CD4-positive, alpha-beta T cell treated with Interferon alpha-2 for 1 hour (primary cell): ENCODE measurements around the gene PLXDC1.
"Not testable (repeated sequence)": the region's sequence is repeated elsewhere in the genome, so short reads cannot be mapped to it uniquely, and the experiment has no call there.

Source experiments
- DNase-seq, 2 donors: peaks; one replicate each; pipeline ENCODE4 v3.0.0-alpha.2; 2020 to 2022

Gene PLXDC1

GRCh38 chr17:39151943-39152818 is 744 bp upstream of the PLXDC1 start:
- peak in 1 of 2 donors; percentile 37 for DNase-seq

GRCh38 chr17:39150795-39151149 is 665 bp downstream of the PLXDC1 start:
- DNase-seq: no peak

GRCh38 chr17:39150104-39150634 is 1.3 kb downstream of the PLXDC1 start:
- DNase-seq: no peak

GRCh38 chr17:39147221-39148185 is 3.9 kb downstream of the PLXDC1 start:
- no peak for DNase-seq

- DNase-seq: no peak
Observed at GRCh38 chr17:39146273-39146672, 5.2 kb downstream of the PLXDC1 start.

- DNase-seq: no peak
Observed at GRCh38 chr17:39145143-39145542, 6.3 kb downstream of the PLXDC1 start.

GRCh38 chr17:39144416-39144840 is 7.0 kb downstream of the PLXDC1 start:
- DNase-seq: no peak

- DNase-seq: no peak
Observed at GRCh38 chr17:39143552-39144093, 7.8 kb downstream of the PLXDC1 start.

- no peak for DNase-seq
Observed at GRCh38 chr17:39141915-39142664, 9.3 kb downstream of the PLXDC1 start.

- no peak for DNase-seq
Observed at GRCh38 chr17:39141294-39141693, 10.1 kb downstream of the PLXDC1 start.

- DNase-seq: no peak
Observed at GRCh38 chr17:39139561-39139960, 11.9 kb downstream of the PLXDC1 start.

- DNase-seq: no peak
Observed at GRCh38 chr17:39139161-39139511, 12.3 kb downstream of the PLXDC1 start.

- DNase-seq: no peak
Observed at GRCh38 chr17:39138431-39139160, 12.8 kb downstream of the PLXDC1 start.

- DNase-seq: no peak
Observed at GRCh38 chr17:39134878-39135277, 16.6 kb downstream of the PLXDC1 start.

GRCh38 chr17:39132192-39132610 is 19.2 kb downstream of the PLXDC1 start:
- no peak for DNase-seq

GRCh38 chr17:39131616-39132015 is 19.8 kb downstream of the PLXDC1 start:
- no peak for DNase-seq

GRCh38 chr17:39130205-39130604 is 21.2 kb downstream of the PLXDC1 start:
- no peak for DNase-seq

GRCh38 chr17:39129544-39129943 is 21.9 kb downstream of the PLXDC1 start:
- not testable (repeated sequence) for DNase-seq

- DNase-seq: no peak
Observed at GRCh38 chr17:39126436-39126835, 25.0 kb downstream of the PLXDC1 start.

GRCh38 chr17:39125143-39125875 is 26.1 kb downstream of the PLXDC1 start:
- DNase-seq: no peak

- DNase-seq: no peak
Observed at GRCh38 chr17:39123627-39124026, 27.8 kb downstream of the PLXDC1 start.
